Suppressor macrophage (primary cell): ENCODE data around the gene TSPAN4.

ENCODE experiments used
- DNase-seq, 4 experiments: peaks; one replicate each; pipeline ENCODE4 v3.0.0-alpha.2; 2020 to 2022
- total RNA-seq, 17 experiments: gene quantifications; one replicate each; lab custom pipeline; 2026; ENCODE audit warnings: mixed read lengths in 6 of 17, inconsistent platforms in 3 of 17; lab: John Stamatoyannopoulos, UW

Gene TSPAN4
- total RNA-seq: 47.1 to 145 (median 102) reads per million in 17 experiments

GRCh38 chr11:842370-843002 is at the start of gene TSPAN4, which contains the start of gene POLR2L:
TSS of gene TSPAN4 (plus strand) at chr11:842852. CDS start at chr11:850305, 7,453 bp downstream.
TSS of gene POLR2L (minus strand) at chr11:842529. CDS start at chr11:842508, 21 bp downstream.
- peak; percentile 93 to 97 (median 94) for DNase-seq

- DNase-seq: no peak
Observed at GRCh38 chr11:792873-793272, 49.8 kb upstream of the TSPAN4 start.

GRCh38 chr11:793556-793955 is 49.1 kb upstream of the TSPAN4 start:
- DNase-seq: no peak

GRCh38 chr11:794013-794765 is 48.5 kb upstream of the TSPAN4 start:
- no peak for DNase-seq

- DNase-seq: no peak
Observed at GRCh38 chr11:794766-795633, 47.7 kb upstream of the TSPAN4 start.

- DNase-seq: peak; percentile 85 to 93 (median 92)
Observed at GRCh38 chr11:795634-796564, 46.8 kb upstream of the TSPAN4 start.

- DNase-seq: no peak
Observed at GRCh38 chr11:796565-797295, 45.9 kb upstream of the TSPAN4 start.

GRCh38 chr11:797296-798092 is 45.2 kb upstream of the TSPAN4 start:
- peak; percentile 63 to 85 (median 74) for DNase-seq

- peak; percentile 85 to 96 (median 90) for DNase-seq
Observed at GRCh38 chr11:798093-798713, 44.4 kb upstream of the TSPAN4 start, which contains the start of gene SLC25A22. TSS of gene SLC25A22 (minus strand) at chr11:798281. CDS start at chr11:795006, 3,275 bp downstream.

GRCh38 chr11:799641-800316 is 42.9 kb upstream of the TSPAN4 start:
- DNase-seq: no peak

GRCh38 chr11:800473-800872 is 42.2 kb upstream of the TSPAN4 start:
- no peak for DNase-seq

GRCh38 chr11:801097-801780 is 41.4 kb upstream of the TSPAN4 start:
- no peak for DNase-seq

- DNase-seq: no peak
Observed at GRCh38 chr11:802018-802617, 40.5 kb upstream of the TSPAN4 start.

GRCh38 chr11:802693-803466 is 39.8 kb upstream of the TSPAN4 start:
- no peak for DNase-seq

GRCh38 chr11:803467-803742 is 39.2 kb upstream of the TSPAN4 start:
- no peak for DNase-seq

- peak in 1 of 4 experiments; percentile 23 for DNase-seq
Observed at GRCh38 chr11:803770-804598, 38.7 kb upstream of the TSPAN4 start.
